ENCODE data around the gene BTN2A1. TPM values are rescaled to one million over a fixed set of nuclear protein-coding genes. Genes with fewer than 3 reads are reported as not detected.

BTN2A1 gene
- total RNA-seq, 1 donor from 2014 or later = 21.6 TPM

DNA sequence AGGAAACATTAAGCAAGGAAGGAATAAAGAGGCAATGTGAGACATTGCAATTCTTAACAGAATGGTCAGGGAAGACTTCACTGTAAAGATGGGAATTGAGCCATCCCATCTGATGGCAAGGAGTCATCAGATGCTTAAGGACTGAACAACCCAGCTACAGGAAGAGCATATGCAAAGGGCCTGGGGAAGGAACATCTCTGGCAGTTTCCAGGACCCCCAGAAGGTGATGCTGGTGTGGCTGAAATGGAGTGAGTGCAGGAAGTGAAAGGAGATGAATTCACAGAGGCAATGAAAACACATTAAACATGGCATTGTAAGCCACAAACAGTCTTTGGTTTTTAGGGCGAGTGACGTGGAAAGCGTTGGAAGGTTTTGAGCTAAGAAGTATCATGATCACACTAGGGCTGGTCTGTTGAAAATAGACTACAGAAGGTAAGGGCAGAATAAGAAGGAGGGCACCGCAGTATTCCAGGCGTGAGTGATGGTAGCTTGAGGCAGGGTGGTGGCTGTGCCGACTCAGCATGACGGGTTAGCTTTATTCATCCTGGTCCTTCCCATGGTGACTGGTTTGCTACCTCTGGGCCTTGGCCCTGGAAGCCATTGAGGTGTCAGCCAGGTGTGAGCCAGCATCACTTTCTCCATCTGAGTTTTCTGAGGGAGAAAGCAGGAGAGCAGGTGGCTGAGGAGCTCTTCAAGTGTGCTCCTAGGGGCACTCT, 6.8 kb downstream of the BTN2A1 start:
- no peak for DNase-seq (ENCODE audit: extremely low read depth, low read depth, low spot score)

DNA sequence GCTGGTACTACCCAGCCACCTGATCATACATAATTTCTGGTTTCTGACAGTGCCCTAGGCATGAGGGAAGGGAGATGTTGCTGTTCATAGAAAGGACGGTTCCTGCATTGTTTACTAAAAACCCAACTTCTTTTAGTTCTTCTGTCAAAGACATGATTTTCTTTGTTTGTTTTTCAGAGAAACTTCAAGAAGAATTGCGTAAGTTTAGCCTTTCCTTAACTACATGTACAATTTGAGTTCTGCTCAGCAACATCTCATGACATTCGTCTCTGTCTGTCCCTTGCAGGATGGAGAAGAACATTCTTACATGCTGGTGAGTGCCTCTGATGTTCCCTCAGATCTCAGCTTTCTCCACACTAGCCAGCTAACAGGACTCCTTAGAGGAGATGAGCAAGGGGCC, 8.0 kb downstream of the BTN2A1 start:
- no peak for DNase-seq (ENCODE audit: extremely low read depth, low read depth, low spot score)

DNA sequence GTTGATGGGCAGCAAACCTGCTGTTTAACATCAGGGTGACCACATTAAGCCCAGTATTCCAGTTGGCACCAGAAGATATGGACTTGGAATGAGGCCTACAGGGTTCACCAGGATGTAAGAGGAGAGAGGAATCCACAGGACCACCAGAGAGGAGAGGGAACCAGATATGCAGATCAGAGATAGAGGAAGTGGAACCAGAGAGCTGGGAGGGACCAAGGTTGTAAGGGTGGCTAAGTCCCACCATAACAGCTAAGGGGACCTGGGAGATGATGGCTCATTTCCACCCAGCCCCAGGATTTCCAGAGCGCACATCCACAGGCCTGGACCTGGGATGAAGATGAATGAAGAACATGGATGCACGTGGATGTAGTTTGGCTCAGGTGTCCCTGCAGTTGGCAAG, 11.1 kb downstream of the BTN2A1 start:
- DNase-seq (ENCODE audit: extremely low read depth, low read depth, low spot score) = no peak

DNA sequence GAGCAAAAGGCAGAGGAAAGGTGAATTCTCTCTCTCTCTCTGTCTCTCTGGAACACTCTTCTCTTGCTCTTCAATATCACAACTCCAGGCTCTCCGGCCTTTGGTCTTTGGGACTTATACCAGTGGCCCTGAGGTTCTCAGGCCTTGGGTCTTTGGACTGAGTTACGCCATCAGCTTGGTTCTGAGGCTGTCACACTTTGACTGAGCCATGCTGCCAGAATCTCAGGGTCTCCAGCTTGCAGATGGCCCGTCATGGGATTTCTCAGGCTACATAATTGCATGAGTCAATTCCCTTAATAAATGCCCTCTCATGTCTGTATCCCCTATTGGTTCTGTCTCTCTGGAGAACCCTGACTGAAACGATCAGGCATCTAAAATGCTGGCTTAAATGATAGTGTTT, 12.9 kb downstream of the BTN2A1 start:
- DNase-seq (ENCODE audit: extremely low read depth, low read depth, low spot score) = no peak

DNA sequence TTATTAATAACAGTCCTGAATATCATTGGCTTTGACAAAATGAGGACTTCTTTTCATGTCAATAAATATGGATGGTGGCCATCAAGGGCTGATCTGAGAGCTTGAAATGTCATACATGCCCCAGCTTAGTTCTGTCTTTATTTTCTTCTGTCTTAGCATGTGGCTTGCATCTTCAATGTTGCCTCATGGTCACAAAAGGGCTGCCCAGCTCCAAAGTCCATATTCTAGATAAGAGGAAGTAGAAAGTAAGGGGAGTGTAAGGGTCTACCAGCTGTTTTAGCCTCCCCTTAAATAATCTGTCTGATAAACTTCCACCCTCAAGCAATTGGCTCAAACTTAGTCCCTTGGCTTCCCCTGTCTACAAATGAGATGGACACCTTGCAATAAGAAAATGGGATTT, 14.2 kb downstream of the BTN2A1 start:
- DNase-seq (ENCODE audit: extremely low read depth, low read depth, low spot score) = no peak

DNA sequence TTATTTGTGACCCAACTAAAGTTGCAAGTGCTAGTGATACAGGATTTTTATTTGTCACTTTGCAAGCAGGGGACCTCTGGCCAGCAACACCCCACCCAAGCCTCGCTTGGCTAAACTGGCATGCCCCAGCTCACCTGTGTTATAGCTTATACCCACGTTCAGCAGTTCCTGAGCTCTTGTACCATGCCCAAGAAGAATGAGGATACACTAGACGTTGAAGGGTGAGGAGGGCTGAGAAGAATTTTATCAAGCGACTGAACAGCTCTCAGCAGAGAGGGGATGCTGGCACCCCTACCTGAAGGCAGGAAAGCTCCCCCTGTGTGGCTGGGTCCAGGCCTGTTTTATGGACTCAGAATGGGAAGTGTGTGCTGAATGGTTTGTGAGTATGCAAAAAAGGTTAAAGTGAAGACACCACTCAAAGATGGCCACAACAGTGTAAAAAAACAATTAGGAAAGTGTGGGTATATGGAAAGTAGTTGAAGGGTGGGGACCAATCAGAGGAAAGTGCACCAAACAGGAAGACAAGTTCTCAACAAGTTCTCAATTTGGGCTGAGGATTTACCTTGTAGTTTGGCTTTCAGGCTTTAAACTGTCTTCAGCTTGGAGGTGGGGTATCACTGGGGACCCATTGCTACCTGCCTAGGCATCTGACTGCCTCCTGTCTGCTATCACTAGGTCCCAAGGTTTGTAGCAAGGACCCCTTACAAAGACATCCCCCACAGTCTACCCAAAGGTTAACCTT, 15.0 kb downstream of the BTN2A1 start:
- no peak for DNase-seq (ENCODE audit: extremely low read depth, low read depth, low spot score)

DNA sequence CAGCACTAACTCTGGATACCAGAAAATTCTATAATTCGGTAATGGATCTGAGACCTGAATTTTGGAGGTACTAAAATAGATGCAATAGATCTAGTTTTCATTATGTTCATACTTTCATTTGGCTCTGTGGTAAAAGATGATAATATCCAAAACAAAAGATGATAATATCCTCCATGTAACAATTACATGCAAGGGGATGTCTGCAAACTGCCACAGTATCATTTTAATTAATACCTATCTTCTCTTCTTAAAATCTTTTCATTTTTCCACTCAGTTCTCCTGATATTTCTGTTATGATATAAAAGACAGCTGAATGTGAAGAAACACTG, 15.6 kb downstream of the BTN2A1 start:
- DNase-seq (ENCODE audit: extremely low read depth, low read depth, low spot score) = no peak

DNA sequence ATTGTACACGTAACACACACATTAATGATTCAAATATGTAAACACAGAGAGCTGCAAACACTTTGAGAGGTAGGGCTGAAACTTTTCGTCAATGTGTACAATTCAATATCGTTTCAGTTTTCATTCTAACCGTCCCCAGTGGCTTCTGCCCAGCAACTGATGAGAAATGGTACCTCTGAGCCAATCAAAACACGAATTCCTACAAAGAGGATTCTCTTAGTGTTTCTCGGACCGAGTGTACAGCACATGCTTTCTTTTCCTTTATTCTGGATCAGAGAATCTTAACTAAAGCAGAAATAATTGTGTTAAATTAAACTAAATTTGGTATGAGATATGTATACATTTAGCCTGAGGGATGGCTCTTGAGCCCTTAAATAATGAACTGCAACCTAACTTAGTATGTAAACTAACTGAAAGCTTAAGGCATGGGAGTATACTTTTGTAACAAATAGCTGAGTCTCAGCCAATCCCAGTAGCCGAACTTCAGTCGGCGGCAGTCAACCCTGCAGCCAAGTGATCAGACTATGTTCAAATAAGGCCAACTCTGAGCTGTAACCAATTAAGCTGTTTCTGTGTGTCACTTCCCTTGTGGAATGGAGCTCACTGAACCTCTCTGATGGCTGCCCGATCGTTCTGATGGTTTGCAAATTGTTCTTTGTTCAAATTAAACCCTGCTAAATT, 16.1 kb downstream of the BTN2A1 start:
- peak; percentile 92 for DNase-seq (ENCODE audit: extremely low read depth, low read depth, low spot score)

DNA sequence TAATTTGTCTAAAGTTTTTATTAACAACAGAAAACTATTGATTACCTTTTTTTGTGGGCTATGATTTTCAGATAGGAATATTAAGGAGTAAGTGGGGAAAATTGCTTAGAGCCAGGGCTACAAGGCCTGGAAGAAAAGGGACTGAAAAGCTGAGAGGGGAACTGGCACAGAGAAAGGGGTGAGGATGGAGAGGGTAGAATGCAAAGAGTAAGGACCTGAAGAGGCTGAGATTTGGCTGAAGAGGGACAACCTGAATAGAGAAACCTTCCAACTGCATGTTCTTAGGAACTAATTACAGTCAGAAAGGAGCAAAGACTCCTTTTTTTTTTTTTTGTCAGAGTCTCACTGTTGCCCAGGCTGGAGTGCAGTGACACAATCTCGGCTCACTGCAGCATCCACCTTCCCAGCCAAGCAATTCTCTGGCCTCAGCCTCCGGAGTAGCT, 16.7 kb downstream of the BTN2A1 start:
- no peak for DNase-seq (ENCODE audit: extremely low read depth, low read depth, low spot score)

DNA sequence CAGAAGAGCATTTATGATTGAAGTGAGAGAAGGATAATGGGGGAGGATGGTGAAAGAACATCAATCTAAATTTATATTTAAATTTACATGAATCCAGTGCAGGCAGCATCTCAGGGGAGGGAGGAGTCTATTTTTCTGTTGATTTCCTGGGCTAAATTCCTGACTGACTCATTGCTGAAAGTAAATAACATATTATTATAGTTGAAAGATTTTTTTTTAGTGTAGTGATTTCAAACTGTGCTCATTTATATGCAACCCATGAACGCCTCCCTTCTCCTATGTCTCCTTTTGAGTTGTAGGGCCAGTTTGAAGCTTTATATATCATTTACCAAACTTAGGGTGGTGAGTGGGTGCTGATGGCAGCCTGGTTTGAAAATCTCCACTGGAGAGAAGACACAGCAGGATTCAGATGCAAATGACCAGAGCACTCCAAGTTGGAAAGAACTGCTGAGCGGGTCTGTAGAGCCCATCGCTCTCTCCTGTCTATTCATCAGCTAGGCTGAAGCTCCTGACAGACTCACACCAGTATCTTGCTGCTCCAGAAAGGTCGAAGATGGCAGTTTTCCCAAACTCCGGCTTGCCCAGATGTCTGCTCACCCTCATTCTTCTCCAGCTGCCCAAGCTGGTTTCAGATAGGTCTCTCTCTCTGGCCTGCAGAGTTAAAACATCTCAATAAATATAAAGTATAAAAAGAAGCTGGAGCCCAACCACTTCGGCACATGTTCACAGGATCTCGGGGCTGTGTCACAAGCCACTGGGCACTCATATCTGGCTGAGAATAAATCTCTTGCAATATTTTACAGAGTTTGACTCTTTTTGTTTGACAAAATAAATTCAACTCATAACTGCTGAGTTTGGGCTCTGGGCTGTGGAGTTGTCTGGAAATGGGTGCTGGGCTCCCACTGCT, 18.3 kb downstream of the BTN2A1 start:
- no peak for DNase-seq (ENCODE audit: extremely low read depth, low read depth, low spot score)

DNA sequence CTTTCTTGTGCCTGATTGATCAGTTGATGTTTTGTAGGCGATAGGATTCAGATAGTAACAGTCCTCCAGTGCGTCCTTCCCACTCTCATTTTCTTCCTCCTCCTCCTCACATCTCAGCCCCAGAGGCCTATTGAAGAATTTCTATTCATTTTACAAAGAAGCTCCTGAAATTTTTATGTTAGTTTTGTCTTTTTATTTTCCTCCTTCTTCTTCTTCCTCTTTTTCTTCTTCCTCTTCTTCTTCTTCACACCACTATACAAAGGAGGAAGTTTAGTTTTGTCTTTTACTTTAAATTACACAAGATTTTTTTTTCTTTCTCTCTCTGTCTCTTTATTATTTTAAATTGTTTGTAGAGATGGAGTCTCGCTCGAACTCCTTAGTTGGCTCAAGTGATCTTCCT, 19.1 kb downstream of the BTN2A1 start:
- DNase-seq (ENCODE audit: extremely low read depth, low read depth, low spot score) = no peak

DNA sequence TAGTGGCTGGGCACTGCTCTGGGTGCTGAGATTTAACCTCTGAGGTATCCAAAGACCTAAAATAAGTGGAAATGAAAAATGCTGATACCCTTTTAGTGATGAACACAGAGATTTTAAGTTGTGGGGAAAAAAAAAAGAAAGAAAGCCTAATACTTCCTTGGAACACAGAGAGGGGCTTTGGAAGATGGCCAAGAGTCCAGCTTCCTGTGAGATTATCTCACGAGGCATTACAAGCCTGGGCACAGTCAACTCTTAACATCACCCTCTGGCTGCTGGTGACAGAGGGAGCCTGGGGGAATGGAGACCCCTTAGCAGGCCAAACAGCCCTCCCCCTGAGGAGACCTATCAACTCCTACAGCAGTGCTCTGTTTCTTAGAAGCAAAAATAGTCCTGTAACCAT, 19.7 kb downstream of the BTN2A1 start:
- no peak for DNase-seq (ENCODE audit: extremely low read depth, low read depth, low spot score)

DNA sequence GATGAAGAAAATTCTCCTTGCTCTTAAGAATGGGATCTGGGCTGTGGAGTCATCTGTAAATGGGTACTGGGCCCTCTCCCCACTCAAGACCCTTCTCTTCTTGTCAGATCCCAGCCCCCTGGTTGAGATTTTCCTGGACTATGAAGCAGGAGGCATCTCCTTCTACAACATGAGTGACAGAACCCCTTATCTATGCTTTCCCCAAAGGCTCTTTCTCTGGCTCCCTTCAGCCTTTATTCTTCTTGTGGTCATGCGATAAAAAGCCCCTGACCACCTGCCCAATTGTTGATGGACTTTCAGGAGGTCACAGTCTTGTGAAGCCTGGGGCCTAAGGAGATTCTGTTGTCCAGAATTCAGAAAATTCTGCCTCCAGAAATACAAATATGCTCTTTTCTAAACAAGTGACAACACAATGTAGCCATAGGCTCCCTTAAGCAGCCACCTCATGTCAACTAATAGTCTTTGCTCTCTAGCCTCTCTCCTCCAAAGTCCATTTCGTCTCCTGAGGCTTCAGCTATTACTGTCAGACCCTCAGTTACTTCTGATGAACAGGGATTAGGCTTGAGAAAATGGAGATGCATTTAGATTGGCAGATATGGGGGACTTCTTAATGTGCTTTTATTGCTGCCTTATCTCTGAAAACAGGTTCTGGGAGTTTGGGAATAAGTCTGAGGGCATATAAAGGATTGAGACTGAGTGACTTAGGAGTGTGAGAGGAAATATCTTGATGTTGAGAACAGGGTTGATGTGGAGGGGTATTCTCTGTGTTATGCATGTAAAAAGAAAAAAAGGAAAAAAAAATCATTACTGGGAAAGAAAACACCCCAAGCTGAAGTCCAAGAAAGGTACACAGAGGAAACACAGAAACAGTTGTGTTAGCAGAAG, 20.6 kb downstream of the BTN2A1 start:
- DNase-seq (ENCODE audit: extremely low read depth, low read depth, low spot score) = no peak

DNA sequence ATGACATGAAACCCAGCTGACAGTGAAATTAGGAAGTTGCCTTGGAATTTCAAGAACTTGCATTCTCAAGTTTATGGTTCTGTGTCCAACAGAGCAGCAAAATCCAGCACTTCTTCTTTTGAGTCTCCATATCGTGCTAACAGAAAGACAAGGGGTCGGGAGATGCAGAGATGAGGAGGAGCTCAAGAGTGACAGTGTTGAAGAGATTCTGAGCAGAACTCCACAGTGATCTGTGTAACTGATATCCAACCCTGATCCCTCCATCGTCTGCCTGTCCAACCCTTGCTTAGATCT, 21.2 kb downstream of the BTN2A1 start:
- DNase-seq (ENCODE audit: extremely low read depth, low read depth, low spot score) = no peak

DNA sequence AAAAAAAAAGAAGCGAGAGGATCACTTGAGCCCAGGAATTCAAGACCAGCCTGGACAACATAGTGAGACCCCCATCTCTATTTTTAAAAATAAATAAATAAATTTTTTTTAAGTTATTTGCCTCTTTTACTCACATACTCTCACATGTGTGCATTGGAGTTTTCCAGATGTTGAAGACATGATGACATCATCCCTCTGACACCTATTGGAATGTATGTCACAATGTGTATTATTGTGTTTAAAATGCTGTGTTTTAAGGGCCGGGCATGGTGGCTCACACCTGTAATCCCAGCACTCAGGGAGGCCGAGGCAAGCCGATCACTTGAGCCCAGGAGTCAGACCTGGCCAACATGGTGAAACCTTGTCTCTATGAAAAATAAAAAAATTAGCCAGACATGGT, 24.6 kb downstream of the BTN2A1 start:
- DNase-seq (ENCODE audit: extremely low read depth, low read depth, low spot score) = no peak

DNA sequence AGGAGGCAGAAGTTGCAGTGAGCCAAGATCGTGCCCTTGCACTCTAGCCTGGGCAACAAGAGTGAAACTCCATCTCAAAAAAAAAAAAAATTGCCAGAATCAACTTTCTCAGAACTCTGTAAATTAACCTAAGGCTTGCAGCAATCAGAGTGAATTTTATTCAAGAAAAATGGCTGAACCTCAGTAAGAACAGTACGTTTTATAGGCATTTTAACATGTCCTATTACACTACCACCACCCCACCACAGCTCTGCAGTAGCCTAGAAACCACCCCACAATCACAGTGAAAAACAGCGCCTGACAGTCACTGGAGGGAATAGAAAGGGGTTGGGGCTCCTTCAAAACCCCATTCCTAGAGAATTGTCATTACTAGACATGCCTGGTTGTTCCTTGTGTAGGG, 26.0 kb downstream of the BTN2A1 start:
- DNase-seq (ENCODE audit: extremely low read depth, low read depth, low spot score) = no peak

DNA sequence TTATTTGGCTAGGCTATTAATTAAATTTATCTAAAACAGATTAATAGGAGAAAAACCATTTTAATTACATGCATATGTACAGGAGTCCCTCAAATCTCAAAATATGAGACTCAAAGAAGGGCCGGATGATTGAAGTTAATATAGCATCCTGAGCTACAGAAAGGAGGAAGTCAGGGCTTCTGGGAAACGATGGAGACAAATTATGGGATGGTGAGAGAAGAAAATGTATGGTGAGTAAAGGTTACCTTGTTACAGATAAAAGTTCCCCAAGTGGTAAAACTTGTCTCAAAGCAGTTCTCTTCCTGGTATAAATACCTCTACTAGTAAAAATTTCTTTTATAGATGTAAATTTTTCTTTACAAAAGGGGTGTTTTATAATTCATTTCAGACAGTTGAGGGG, 26.4 kb downstream of the BTN2A1 start:
- no peak for DNase-seq (ENCODE audit: extremely low read depth, low read depth, low spot score)

DNA sequence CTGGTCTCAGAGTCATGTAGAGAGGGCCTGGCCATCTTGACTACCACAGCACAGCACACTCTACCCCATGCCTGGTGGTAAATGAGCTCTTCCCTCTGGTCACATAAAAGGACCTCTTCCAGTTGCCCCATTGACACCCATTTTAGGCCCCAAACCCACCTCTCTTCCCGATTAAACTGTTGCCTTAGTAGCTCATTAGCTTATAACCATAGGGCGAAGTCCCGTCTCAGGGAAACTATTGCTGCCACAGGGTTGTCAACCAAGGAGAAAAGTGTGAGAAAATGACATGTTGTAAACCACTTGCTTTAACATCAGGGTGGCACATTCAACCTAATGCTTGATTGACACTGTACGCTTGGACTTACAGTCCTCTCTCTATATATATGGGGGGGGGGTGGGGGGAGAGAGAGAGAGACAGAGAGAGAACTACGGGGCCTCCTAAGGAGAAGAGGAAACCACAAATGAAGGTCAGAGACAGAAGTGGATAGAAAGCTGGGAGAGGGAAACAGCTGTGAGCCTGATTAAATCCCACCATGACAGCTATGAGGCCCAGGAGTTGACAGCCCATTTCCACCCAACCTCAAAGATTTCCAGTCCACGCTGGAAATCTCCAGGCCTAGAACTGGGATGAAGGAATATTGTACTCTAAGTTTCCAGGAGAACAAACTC, 27.5 kb downstream of the BTN2A1 start:
- no peak for DNase-seq (ENCODE audit: extremely low read depth, low read depth, low spot score)

DNA sequence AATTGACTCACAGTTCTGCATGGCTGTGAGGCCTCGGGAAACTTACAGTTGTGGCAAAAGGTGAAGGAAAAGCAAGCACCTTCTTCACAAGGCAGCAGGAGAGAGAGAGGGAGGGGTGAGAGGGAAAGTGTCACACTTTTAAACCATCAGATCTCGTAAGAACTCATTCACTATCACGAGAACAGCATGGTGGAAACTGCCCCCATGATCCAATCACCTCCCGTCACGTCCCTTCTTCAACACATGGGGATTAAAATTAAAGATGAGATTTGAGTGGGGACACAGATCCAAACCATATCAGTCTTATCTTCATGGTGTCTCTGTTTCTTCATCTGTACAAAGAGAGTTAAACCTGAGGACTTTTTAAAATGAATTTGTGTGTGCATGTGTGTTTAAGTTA, 28.6 kb downstream of the BTN2A1 start:
- no peak for DNase-seq (ENCODE audit: extremely low read depth, low read depth, low spot score)

DNA sequence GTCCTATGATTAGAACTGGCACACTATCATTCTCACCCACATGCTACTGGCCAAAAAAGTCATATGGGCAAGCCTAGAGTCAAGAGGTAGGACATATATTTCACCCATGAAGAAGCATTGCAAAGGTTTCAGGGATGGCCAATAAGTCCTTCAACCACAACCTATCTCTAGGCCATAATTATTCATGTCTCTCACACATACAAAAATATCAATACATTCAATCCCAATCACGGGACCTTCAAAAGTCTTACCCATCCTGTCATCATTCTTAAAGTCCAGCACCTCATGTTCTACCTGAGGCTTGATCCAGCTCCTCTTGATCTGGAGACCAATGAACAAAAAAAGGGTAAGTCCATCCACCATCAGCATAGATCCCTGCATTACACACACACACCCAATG, 29.7 kb downstream of the BTN2A1 start:
- DNase-seq (ENCODE audit: extremely low read depth, low read depth, low spot score) = no peak
